ENCODE measurements around the gene RPLP2. TPM values are rescaled to one million over a fixed set of nuclear protein-coding genes. Genes with fewer than 3 reads are reported as not detected.

RPLP2 gene
- total RNA-seq, 2 donors from 2014 or later: 1,811 to 1,846 TPM

GRCh38 chr11:854601-855329 lies 45.0 kb downstream of the RPLP2 start:
- DNase-seq (no peak), ATAC-seq (no peak)
- intact Hi-C loops (cut with DNase I, micrococcal nuclease): loop anchor here in 1 of 2 donors (10.0 kb wide), 1 partner anchor 190 kb away; no protein-coding TSS in a partner anchor

GRCh38 chr11:855330-855674 lies 45.5 kb downstream of the RPLP2 start:
- ATAC-seq (no peak), DNase-seq (no peak)
- intact Hi-C loops (cut with DNase I, micrococcal nuclease): loop anchor here in 1 of 2 donors (10.0 kb wide), 1 partner anchor 189 kb away; no protein-coding TSS in a partner anchor

GRCh38 chr11:855796-856195 lies 46.0 kb downstream of the RPLP2 start:
- intact Hi-C loops (cut with DNase I, micrococcal nuclease): loop anchor here in 1 of 2 donors (10.0 kb wide), 1 partner anchor 189 kb away; no protein-coding TSS in a partner anchor
- ATAC-seq (no peak), DNase-seq (no peak)

- peak; percentile 54 for ATAC-seq
- intact Hi-C loops (cut with DNase I, micrococcal nuclease): loop anchor here in 1 of 2 donors (10.0 kb wide), 1 partner anchor 188 kb away; no protein-coding TSS in a partner anchor
These were observed 46.6 kb downstream of the RPLP2 start for GRCh38 chr11:856397-856796.

GRCh38 chr11:858053-858761 lies 48.4 kb downstream of the RPLP2 start:
- DNase-seq (no peak), ATAC-seq (no peak)
- intact Hi-C loops (cut with DNase I, micrococcal nuclease): loop anchor here in 1 of 2 donors (10.0 kb wide), 1 partner anchor 187 kb away; no protein-coding TSS in a partner anchor

More at GRCh38 chr11:856397-856796, 46.6 kb downstream of the RPLP2 start:
- DNase-seq: peak in 1 of 2 donors; percentile 35

- DNase-seq: no peak
- intact Hi-C loops (cut with DNase I, micrococcal nuclease): loop anchor here in 1 of 2 donors (10.0 kb wide), 1 partner anchor 186 kb away; no protein-coding TSS in a partner anchor
- no peak for ATAC-seq
These were observed 49.1 kb downstream of the RPLP2 start for GRCh38 chr11:858762-859339.

GRCh38 chr11:859394-860131 lies 49.8 kb downstream of the RPLP2 start:
- ATAC-seq (peak; percentile 77), DNase-seq (peak; percentile 81 to 89)
- intact Hi-C loops (cut with DNase I, micrococcal nuclease): loop anchor here in 1 of 2 donors (10.0 kb wide), 1 partner anchor 185 kb away; no protein-coding TSS in a partner anchor

GRCh38 chr11:860234-861104 lies 50.7 kb downstream of the RPLP2 start:
- intact Hi-C loops (cut with DNase I, micrococcal nuclease): no loop called here
- no peak for DNase-seq
- peak; percentile 13 for ATAC-seq

GRCh38 chr11:861105-861479 lies 51.3 kb downstream of the RPLP2 start:
- intact Hi-C loops (cut with DNase I, micrococcal nuclease): no loop called here
- ATAC-seq: no peak

GRCh38 chr11:862081-862661 lies 52.4 kb downstream of the RPLP2 start:
- ATAC-seq: peak; percentile 29
- intact Hi-C loops (cut with DNase I, micrococcal nuclease): no loop called here
- DNase-seq: peak in 1 of 2 donors; percentile 73

More at GRCh38 chr11:861105-861479, 51.3 kb downstream of the RPLP2 start:
- DNase-seq: no peak

Other genes starting within 250 kb of the RPLP2 start
- gene LMNTD2, start 249.2 kb upstream of the RPLP2 start, total RNA-seq: 10 to 100 TPM; 13.6 to 15.3 TPM
- 100 to 1,000 TPM in 1 of 2 donors, 10 to 100 TPM in 1; 90.9 to 117 TPM for gene RASSF7, start 249.0 kb upstream of the RPLP2 start, total RNA-seq
- gene PHRF1, start 233.5 kb upstream of the RPLP2 start, total RNA-seq: 10 to 100 TPM; 31.0 to 33.0 TPM
- gene IRF7, start 194.0 kb upstream of the RPLP2 start, total RNA-seq: 10 to 100 TPM; 29.9 to 36.4 TPM
- gene CDHR5, start 185.0 kb upstream of the RPLP2 start, total RNA-seq: 100 to 1,000 TPM; 359 to 611 TPM
- 1 to 10 TPM in 1 of 2 donors, not detected in 1; 2.7 TPM for gene SCT, start 182.8 kb upstream of the RPLP2 start, total RNA-seq
- gene DRD4, start 172.7 kb upstream of the RPLP2 start, total RNA-seq: 1 to 10 TPM; 1.3 to 1.9 TPM
- 10 to 100 TPM; 24.1 to 27.1 TPM for gene DEAF1, start 114.7 kb upstream of the RPLP2 start, total RNA-seq
- gene TMEM80, start 114.2 kb upstream of the RPLP2 start, total RNA-seq: 10 to 100 TPM; 26.9 to 31.3 TPM
- 100 to 1,000 TPM; 248 to 294 TPM for gene EPS8L2, start 103.7 kb upstream of the RPLP2 start, total RNA-seq
- gene TALDO1, start 62.5 kb upstream of the RPLP2 start, total RNA-seq: 100 to 1,000 TPM; 159 to 186 TPM
- gene GATD1, start 32.5 kb upstream of the RPLP2 start, total RNA-seq: 10 to 100 TPM; 49.2 to 60.2 TPM
- gene CEND1, start 19.9 kb upstream of the RPLP2 start, total RNA-seq: under 1 TPM in 1 of 2 donors, not detected in 1; 0.36 TPM
- 10 to 100 TPM; 16.0 to 16.8 TPM for gene SLC25A22, start 11.7 kb upstream of the RPLP2 start, total RNA-seq
- 10 to 100 TPM; 20.0 to 25.8 TPM for gene PIDD1, start 4.7 kb upstream of the RPLP2 start, total RNA-seq
- gene PNPLA2, start 8.9 kb downstream of the RPLP2 start, total RNA-seq: 100 to 1,000 TPM; 161 to 222 TPM
- 100 to 1,000 TPM; 117 to 122 TPM for gene CRACR2B, start 18.0 kb downstream of the RPLP2 start, total RNA-seq
- gene CD151, start 23.0 kb downstream of the RPLP2 start, total RNA-seq: 100 to 1,000 TPM; 443 to 462 TPM
- gene POLR2L, start 32.6 kb downstream of the RPLP2 start, total RNA-seq: 10 to 100 TPM; 79.4 to 83.1 TPM
- gene TSPAN4, start 32.9 kb downstream of the RPLP2 start, total RNA-seq: 10 to 100 TPM; 11.7 to 20.2 TPM
- 10 to 100 TPM; 52.0 to 54.2 TPM for gene CHID1, start 100.8 kb downstream of the RPLP2 start, total RNA-seq
- gene AP2A2, start 115.9 kb downstream of the RPLP2 start, total RNA-seq: 10 to 100 TPM; 61.6 to 68.8 TPM
- gene MUC6, start 226.8 kb downstream of the RPLP2 start, total RNA-seq: not detected

Data from left colon (tissue), 2 donors.